Germinal center (tissue), 1 donor: ENCODE measurements around the gene GPR155.
"Not testable (repeated sequence)": the region's sequence is repeated elsewhere in the genome, so short reads cannot be mapped to it uniquely, and the experiment has no call there.

ENCODE experiments used
- DNase-seq: peaks from one replicate; pipeline ENCODE4 v3.0.0; 2012; ENCODE audit warnings: mixed read lengths, low spot score

Gene GPR155

GRCh38 chr2:174439323-174439722, 47.5 kb downstream of the GPR155 start:
- DNase-seq, result no peak

- no peak for DNase-seq
Observed at GRCh38 chr2:174438146-174438886, 48.5 kb downstream of the GPR155 start.

- no peak for DNase-seq
Observed at GRCh38 chr2:174436351-174436750, 50.5 kb downstream of the GPR155 start.

GRCh38 chr2:174431902-174432301, 54.9 kb downstream of the GPR155 start:
- no peak for DNase-seq

GRCh38 chr2:174430066-174430465, 56.8 kb downstream of the GPR155 start:
- no peak for DNase-seq

- no peak for DNase-seq
Observed at GRCh38 chr2:174428214-174428613, 58.6 kb downstream of the GPR155 start.

GRCh38 chr2:174412256-174412655, 74.6 kb downstream of the GPR155 start:
- no peak for DNase-seq

- not testable (repeated sequence) for DNase-seq
Observed at GRCh38 chr2:174410039-174410438, 76.8 kb downstream of the GPR155 start.

- DNase-seq, result no peak
Observed at GRCh38 chr2:174403628-174404027, 83.2 kb downstream of the GPR155 start.

- DNase-seq, result no peak
Observed at GRCh38 chr2:174400853-174401252, 86.0 kb downstream of the GPR155 start.

- no peak for DNase-seq
Observed at GRCh38 chr2:174399171-174399570, 87.7 kb downstream of the GPR155 start.

- DNase-seq, result no peak
Observed at GRCh38 chr2:174397773-174398172, 89.1 kb downstream of the GPR155 start.

- DNase-seq, result peak; percentile 8
Observed at GRCh38 chr2:174395969-174396630, 90.7 kb downstream of the GPR155 start.

- peak; percentile 85 for DNase-seq
Observed at GRCh38 chr2:174395284-174395968, 91.4 kb downstream of the GPR155 start, which contains the start of gene SCRN3. TSS of gene SCRN3 (plus strand) at chr2:174395730. CDS start at chr2:174398284, 2,554 bp downstream.

- DNase-seq, result no peak
Observed at GRCh38 chr2:174392706-174393105, 94.1 kb downstream of the GPR155 start.

- not testable (repeated sequence) for DNase-seq
Observed at GRCh38 chr2:174390303-174390702, 96.5 kb downstream of the GPR155 start.

- no peak for DNase-seq
Observed at GRCh38 chr2:174389542-174389941, 97.3 kb downstream of the GPR155 start.

- DNase-seq, result not testable (repeated sequence)
Observed at GRCh38 chr2:174388706-174389105, 98.1 kb downstream of the GPR155 start.

- no peak for DNase-seq
Observed at GRCh38 chr2:174385201-174385600, 101.6 kb downstream of the GPR155 start.

- no peak for DNase-seq
Observed at GRCh38 chr2:174383796-174384195, 103.0 kb downstream of the GPR155 start.
